Testis (tissue), 2 donors: ENCODE results near the gene LRP1B.

Experiments
- POLR2A ChIP-seq: fragments of 450-650 bp; IDR thresholded peaks from one replicate; pipeline ENCODE4 v1.6.1; 2017; ENCODE audit warnings: antibody characterized with exemption, mild to moderate bottlenecking, moderate library complexity
- TF ChIP-seq, protein P1 (sequence below), 3 experiments: fragments of 450-650 bp in 2 of 3; fragments of 200-600 bp in 1 of 3; sonication (generic) in 1 of 3; IDR thresholded peaks; one replicate each; pipeline ENCODE4 v1.5.1; 2016 to 2019; ENCODE audit warnings: antibody characterized with exemption in 3 of 3, mild to moderate bottlenecking in 2 of 3, moderate library complexity in 1 of 3

DNA sequence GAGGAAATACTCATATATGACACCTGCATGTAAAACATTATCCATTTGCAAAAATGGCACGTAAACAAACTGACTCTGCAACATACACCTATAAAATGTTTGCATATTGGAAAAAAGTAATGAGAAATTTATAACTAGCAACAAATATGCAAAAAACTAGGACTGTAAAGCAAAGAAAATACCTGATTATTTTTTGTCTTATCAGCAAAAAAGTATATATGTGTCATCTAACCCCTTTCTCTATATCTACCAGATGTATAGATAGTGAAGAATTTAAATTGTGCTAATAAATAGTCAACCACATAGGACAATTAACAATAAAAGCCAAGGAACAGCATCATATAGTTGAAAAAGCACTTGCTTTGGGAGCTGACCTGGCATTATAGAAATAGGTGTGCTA, 543.8 kb downstream of the LRP1B start:
- TF ChIP-seq, protein P1, sequence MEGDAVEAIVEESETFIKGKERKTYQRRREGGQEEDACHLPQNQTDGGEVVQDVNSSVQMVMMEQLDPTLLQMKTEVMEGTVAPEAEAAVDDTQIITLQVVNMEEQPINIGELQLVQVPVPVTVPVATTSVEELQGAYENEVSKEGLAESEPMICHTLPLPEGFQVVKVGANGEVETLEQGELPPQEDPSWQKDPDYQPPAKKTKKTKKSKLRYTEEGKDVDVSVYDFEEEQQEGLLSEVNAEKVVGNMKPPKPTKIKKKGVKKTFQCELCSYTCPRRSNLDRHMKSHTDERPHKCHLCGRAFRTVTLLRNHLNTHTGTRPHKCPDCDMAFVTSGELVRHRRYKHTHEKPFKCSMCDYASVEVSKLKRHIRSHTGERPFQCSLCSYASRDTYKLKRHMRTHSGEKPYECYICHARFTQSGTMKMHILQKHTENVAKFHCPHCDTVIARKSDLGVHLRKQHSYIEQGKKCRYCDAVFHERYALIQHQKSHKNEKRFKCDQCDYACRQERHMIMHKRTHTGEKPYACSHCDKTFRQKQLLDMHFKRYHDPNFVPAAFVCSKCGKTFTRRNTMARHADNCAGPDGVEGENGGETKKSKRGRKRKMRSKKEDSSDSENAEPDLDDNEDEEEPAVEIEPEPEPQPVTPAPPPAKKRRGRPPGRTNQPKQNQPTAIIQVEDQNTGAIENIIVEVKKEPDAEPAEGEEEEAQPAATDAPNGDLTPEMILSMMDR (IDR thresholded peaks at IDR 0.05) = no peak
- no peak for TF ChIP-seq POLR2A
